Neural cell (in vitro differentiated cells): ENCODE results near the gene DHH. TPM values are rescaled to one million over a fixed set of nuclear protein-coding genes. Genes with fewer than 3 reads are reported as not detected.

ENCODE experiments used
- H2AFZ ChIP-seq: fragments of 200-600, 300-800 bp; sonication (generic), shearing (Covaris generic); 2 replicates; pipeline ENCODE4 v1.6.0; 2014; ENCODE audit warnings: low read depth, mild to moderate bottlenecking, antibody characterized with exemption, low read length, moderate library complexity
- H3F3A ChIP-seq: fragments of 200-600 bp; shearing (Covaris generic); 2 replicates; pipeline ENCODE4 v1.6.1; 2016; ENCODE audit warnings: mild to moderate bottlenecking, moderate library complexity, mixed read lengths, antibody characterized with exemption, low read length; ENCODE audit not compliant: insufficient read depth, poor library complexity, severe bottlenecking
- H3K27ac ChIP-seq: fragments of 200-600, 300-800 bp; sonication (generic), shearing (Covaris generic); 2 replicates; pipeline ENCODE4 v1.5.1; 2014; ENCODE audit warnings: mild to moderate bottlenecking, low read length, moderate library complexity
- H3K27me3 ChIP-seq: fragments of 300-800, 200-600 bp; sonication (generic), shearing (Covaris generic); 2 replicates; pipeline ENCODE4 v1.6.0; 2014; ENCODE audit warnings: mild to moderate bottlenecking, low read depth, low read length, moderate library complexity; ENCODE audit not compliant: insufficient read depth
- H3K36me3 ChIP-seq: fragments of 300-800, 200-600 bp; sonication (generic), shearing (Covaris generic); 2 replicates; pipeline ENCODE4 v1.5.1; 2014; ENCODE audit warnings: mild to moderate bottlenecking, antibody characterized with exemption, low read length, moderate library complexity; ENCODE audit not compliant: insufficient read depth
- H3K4me2 ChIP-seq: fragments of 300-800, 200-600 bp; sonication (generic), shearing (Covaris generic); 2 replicates; pipeline ENCODE4 v1.6.0; 2014; ENCODE audit warnings: mild to moderate bottlenecking, low read length
- H3K4me3 ChIP-seq: fragments of 300-800, 200-600 bp; sonication (generic), shearing (Covaris generic); 2 replicates; pipeline ENCODE4 v1.5.1; 2014; ENCODE audit warnings: mild to moderate bottlenecking, low read length, moderate library complexity
- H3K79me2 ChIP-seq: fragments of 200-600 bp; shearing (Covaris generic); replicated peaks from 2 replicates; pipeline ENCODE4 v1.6.0; 2014; ENCODE audit warnings: mild to moderate bottlenecking, low read length, moderate library complexity; ENCODE audit not compliant: insufficient read depth
- H3K9ac ChIP-seq: fragments of 300-800, 200-600 bp; sonication (generic), shearing (Covaris generic); 2 replicates; pipeline ENCODE4 v1.6.1; 2016; ENCODE audit warnings: mild to moderate bottlenecking, low read length, mixed read lengths
- H3K9me2 ChIP-seq: fragments of 200-600 bp; shearing (Covaris generic); 2 replicates; pipeline ENCODE4 v1.6.1; 2016; ENCODE audit warnings: mild to moderate bottlenecking, low read length, mixed read lengths; ENCODE audit not compliant: insufficient read depth
- H3K9me3 ChIP-seq: fragments of 200-600, 300-800 bp; sonication (generic), shearing (Covaris generic); 2 replicates; pipeline ENCODE4 v1.6.1; 2016; ENCODE audit warnings: mild to moderate bottlenecking, mixed run types, low read length, moderate library complexity, mixed read lengths
- H4K20me1 ChIP-seq: fragments of 200-600 bp; shearing (Covaris generic); 2 replicates; pipeline ENCODE4 v1.6.1; 2016; ENCODE audit warnings: mild to moderate bottlenecking, mixed run types; ENCODE audit not compliant: insufficient read depth
- CTCF ChIP-seq: fragments of 450-650 bp; IDR thresholded peaks from 2 replicates; pipeline ENCODE4 v1.5.1; 2014; ENCODE audit warnings: antibody characterized with exemption, mild to moderate bottlenecking, moderate library complexity; ENCODE audit not compliant: poor library complexity, severe bottlenecking
- EP300 ChIP-seq: fragments of 450-650 bp; conservative IDR thresholded peaks from 2 replicates; pipeline ENCODE4 v1.6.1; 2014; ENCODE audit warnings: antibody characterized with exemption, mild to moderate bottlenecking, moderate library complexity; ENCODE audit not compliant: poor library complexity, severe bottlenecking
- EZH2 ChIP-seq: fragments of 200-600, 300-800 bp; shearing (Covaris generic), sonication (generic); IDR thresholded peaks from 2 replicates; pipeline ENCODE4 v1.6.1; 2014; ENCODE audit warnings: antibody characterized with exemption, low read length, borderline replicate concordance, mild to moderate bottlenecking; ENCODE audit not compliant: insufficient read depth, poor library complexity, severe bottlenecking
- MXI1 ChIP-seq: fragments of 450-650 bp; conservative IDR thresholded peaks from 2 replicates; pipeline ENCODE4 v1.6.1; 2014; ENCODE audit warnings: antibody characterized with exemption, mild to moderate bottlenecking; ENCODE audit not compliant: poor library complexity, severe bottlenecking
- POLR2AphosphoS5 ChIP-seq: IDR thresholded peaks from 2 replicates; pipeline ENCODE4 v1.6.1; 2012
- RAD21 ChIP-seq: fragments of 450-650 bp; conservative IDR thresholded peaks from 2 replicates; pipeline ENCODE4 v1.6.1; 2014; ENCODE audit warnings: antibody characterized with exemption, mild to moderate bottlenecking, moderate library complexity
- SMC3 ChIP-seq: fragments of 450-650 bp; conservative IDR thresholded peaks from 2 replicates; pipeline ENCODE4 v1.6.1; 2014; ENCODE audit warnings: antibody characterized with exemption, mild to moderate bottlenecking, moderate library complexity; ENCODE audit not compliant: poor library complexity
- TAF1 ChIP-seq: IDR thresholded peaks from 2 replicates; pipeline ENCODE4 v1.6.1; 2012; ENCODE audit warnings: low read depth
- polyA plus RNA-seq: library from polyadenylated mRNA; depleted of rRNA; stranded (reverse); fragments of >200 nt; gene quantifications from 2 replicates; pipeline ENCODE4 v1.2.3, GENCODE V29; 2014
- TF ChIP-seq, protein P1 (sequence below): IDR thresholded peaks from 2 replicates; pipeline ENCODE4 v1.6.1; 2012; ENCODE audit warnings: borderline replicate concordance

DHH gene
- polyA plus RNA-seq, 1 donor from 2014 or later, result 0.66 TPM

DNA sequence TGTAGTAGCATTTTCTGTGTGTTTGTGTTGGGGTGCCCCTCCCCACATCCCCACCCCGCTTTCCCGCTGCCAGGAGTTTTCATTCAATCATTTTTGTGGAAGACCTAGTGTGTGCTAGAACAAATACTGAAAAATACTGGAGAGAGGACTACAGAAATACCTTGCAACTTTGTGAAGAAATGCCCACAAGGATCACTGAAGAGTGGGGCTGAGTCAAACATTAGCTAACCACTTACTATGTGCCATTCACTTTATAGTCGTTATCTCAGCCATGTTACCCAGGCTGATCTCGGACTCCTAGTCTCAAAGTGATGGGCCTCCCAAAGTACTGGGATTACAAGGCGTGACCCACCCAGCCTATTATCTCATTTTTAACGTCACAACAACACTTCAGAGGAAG, 16.6 kb upstream of the DHH start:
- H2AFZ ChIP-seq, result peak overlapping the region; percentile 82
- TF ChIP-seq EP300, result no peak
- TF ChIP-seq, protein P1, sequence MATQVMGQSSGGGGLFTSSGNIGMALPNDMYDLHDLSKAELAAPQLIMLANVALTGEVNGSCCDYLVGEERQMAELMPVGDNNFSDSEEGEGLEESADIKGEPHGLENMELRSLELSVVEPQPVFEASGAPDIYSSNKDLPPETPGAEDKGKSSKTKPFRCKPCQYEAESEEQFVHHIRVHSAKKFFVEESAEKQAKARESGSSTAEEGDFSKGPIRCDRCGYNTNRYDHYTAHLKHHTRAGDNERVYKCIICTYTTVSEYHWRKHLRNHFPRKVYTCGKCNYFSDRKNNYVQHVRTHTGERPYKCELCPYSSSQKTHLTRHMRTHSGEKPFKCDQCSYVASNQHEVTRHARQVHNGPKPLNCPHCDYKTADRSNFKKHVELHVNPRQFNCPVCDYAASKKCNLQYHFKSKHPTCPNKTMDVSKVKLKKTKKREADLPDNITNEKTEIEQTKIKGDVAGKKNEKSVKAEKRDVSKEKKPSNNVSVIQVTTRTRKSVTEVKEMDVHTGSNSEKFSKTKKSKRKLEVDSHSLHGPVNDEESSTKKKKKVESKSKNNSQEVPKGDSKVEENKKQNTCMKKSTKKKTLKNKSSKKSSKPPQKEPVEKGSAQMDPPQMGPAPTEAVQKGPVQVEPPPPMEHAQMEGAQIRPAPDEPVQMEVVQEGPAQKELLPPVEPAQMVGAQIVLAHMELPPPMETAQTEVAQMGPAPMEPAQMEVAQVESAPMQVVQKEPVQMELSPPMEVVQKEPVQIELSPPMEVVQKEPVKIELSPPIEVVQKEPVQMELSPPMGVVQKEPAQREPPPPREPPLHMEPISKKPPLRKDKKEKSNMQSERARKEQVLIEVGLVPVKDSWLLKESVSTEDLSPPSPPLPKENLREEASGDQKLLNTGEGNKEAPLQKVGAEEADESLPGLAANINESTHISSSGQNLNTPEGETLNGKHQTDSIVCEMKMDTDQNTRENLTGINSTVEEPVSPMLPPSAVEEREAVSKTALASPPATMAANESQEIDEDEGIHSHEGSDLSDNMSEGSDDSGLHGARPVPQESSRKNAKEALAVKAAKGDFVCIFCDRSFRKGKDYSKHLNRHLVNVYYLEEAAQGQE, result no peak
- TF ChIP-seq CTCF, result no peak
- TF ChIP-seq MXI1, result no peak
- no peaks in the 10 kb centered on the region for H3K9me3 ChIP-seq
- H3K9ac ChIP-seq, result peak overlapping the region; percentile 100
- H3K9me2 ChIP-seq, result no peaks in the 10 kb centered on the region
- peaks cover 26% of the 10 kb centered on the region for H4K20me1 ChIP-seq
- H3K79me2 ChIP-seq, result peaks cover 40% of the 10 kb centered on the region
- peaks cover 6% of the 10 kb centered on the region for H3K36me3 ChIP-seq
- no peaks in the 10 kb centered on the region for H3F3A ChIP-seq
- no peaks in the 10 kb centered on the region for H3K27me3 ChIP-seq
- H3K4me2 ChIP-seq, result peak overlapping the region; percentile 59
- peak overlapping the region; percentile 100 for H3K27ac ChIP-seq
- H3K4me3 ChIP-seq, result peak overlapping the region; percentile 96

DNA sequence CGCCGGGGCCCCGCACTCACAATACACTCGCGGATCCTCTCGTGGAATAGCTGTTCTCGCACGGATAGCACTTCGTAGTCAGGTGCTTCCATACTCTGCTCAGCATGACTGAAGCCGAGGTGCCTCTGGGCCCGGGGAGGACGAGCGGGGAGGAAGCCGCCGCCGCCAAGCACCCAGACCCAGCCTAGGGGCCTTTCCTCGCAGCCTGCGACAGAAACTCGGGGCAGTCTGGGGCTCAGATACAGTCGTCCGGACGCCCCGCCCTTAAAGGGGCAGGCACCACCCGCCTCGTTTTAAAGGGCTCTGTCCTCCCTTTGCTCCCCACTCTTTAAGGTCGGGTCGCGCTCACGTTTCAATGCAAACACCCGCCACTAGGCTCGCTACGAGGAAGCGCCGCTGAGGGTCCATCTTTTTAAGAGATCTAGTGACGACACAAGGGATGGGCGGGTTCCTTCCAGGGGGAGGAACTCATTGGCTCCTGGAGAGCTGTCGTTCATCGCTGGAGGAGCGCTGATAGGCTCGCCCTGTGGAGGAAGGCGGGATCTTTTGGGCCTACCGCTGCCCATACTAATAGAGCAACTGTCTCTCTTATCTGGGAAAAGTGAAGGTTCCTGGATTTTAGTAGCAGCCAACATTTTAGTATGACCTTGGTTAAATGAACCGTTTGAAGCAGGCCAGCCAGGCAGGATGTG, 16.0 kb upstream of the DHH start, which contains the start of gene LMBR1L:
Gene LMBR1L (minus strand): TSS at position 384 of the 692 bp plus-strand sequence. CDS start 292 bp downstream, at position 92.
- TF ChIP-seq, protein P1, result peak; percentile 92
- TF ChIP-seq MXI1 (no peak), CTCF (peak; percentile 82), EZH2 (no peak), EP300 (peak; percentile 43), TAF1 (peak; percentile 95), RAD21 (peak; percentile 52), POLR2AphosphoS5 (peak; percentile 96), SMC3 (peak; percentile 41)

More for the DNA sequence above, 16.0 kb upstream of the DHH start, which contains the start of gene LMBR1L:
- no peaks in the 10 kb centered on the region for H3K9me3 ChIP-seq
- H3K4me3 ChIP-seq, result peak within 1 kb of the TSS; percentile 96
- H2AFZ ChIP-seq, result peak within 1 kb of the TSS; percentile 82
- no peaks in the 10 kb centered on the region for H3K9me2 ChIP-seq
- H3K9ac ChIP-seq, result peak within 1 kb of the TSS; percentile 100
- H3F3A ChIP-seq, result no peaks in the 10 kb centered on the region
- H3K79me2 ChIP-seq, result peaks cover 45% of the 10 kb centered on the region
- H3K27ac ChIP-seq, result peak within 1 kb of the TSS; percentile 100
- H3K36me3 ChIP-seq, result peaks cover 6% of the 10 kb centered on the region
- H3K27me3 ChIP-seq, result no peaks in the 10 kb centered on the region
- H4K20me1 ChIP-seq, result peaks cover 31% of the 10 kb centered on the region
- H3K4me2 ChIP-seq, result peak within 1 kb of the TSS; percentile 100
